GM12864 (cell line): ENCODE data around the gene ARHGAP33.
A peak's percentile ranks its signal among the peaks of the same experiment; 100 is the strongest.

Source experiments
- DNase-seq: peaks from one replicate; pipeline ENCODE4 v3.0.0-alpha.2; 2011; ENCODE audit warnings: low read depth
- H3K4me3 ChIP-seq: 2 replicates; pipeline ENCODE4 v1.5.1; 2011; ENCODE audit warnings: mild to moderate bottlenecking, low read depth, low read length, control low read depth
- CTCF ChIP-seq: IDR thresholded peaks from 2 replicates; pipeline ENCODE4 v1.5.1; 2011; ENCODE audit warnings: low read depth, mild to moderate bottlenecking, moderate library complexity, low read length, control low read depth, inconsistent platforms; ENCODE audit errors: missing control alignments

ARHGAP33 gene

GRCh38 chr19:35741203-35741515 is 34.2 kb upstream of the ARHGAP33 start:
- no peak for DNase-seq
- TF ChIP-seq CTCF, result peak; percentile 33
- H3K4me3 ChIP-seq, result peak overlapping the region; percentile 65

GRCh38 chr19:35742121-35742724 is 33.1 kb upstream of the ARHGAP33 start, which contains the start of gene IGFLR1:
Gene IGFLR1, minus strand, starts transcription at chr19:35742452. Its CDS starts 1,272 bp downstream, at chr19:35741180.
- DNase-seq, result peak; percentile 79
- no peak for TF ChIP-seq CTCF
- peak within 1 kb of the TSS; percentile 65 for H3K4me3 ChIP-seq

- DNase-seq, result no peak
- TF ChIP-seq CTCF, result no peak
- H3K4me3 ChIP-seq, result peak overlapping the region; percentile 77
Measured at GRCh38 chr19:35743640-35744429, 31.5 kb upstream of the ARHGAP33 start.

GRCh38 chr19:35744430-35745327 is 30.7 kb upstream of the ARHGAP33 start:
- TF ChIP-seq CTCF, result peak; percentile 12
- H3K4me3 ChIP-seq, result peak overlapping the region; percentile 77
- DNase-seq, result peak; percentile 82

- TF ChIP-seq CTCF, result no peak
- H3K4me3 ChIP-seq, result peak within 1 kb of the TSS; percentile 77
- peak; percentile 99 for DNase-seq
Measured at GRCh38 chr19:35745328-35746086, 29.9 kb upstream of the ARHGAP33 start, which contains the start of the genes PSENEN and U2AF1L4. Gene PSENEN, plus strand, starts transcription at chr19:35745651. Its CDS starts 280 bp downstream, at chr19:35745931. Gene U2AF1L4, minus strand, starts transcription at chr19:35745418. Its CDS starts 27 bp downstream, at chr19:35745391.

GRCh38 chr19:35746087-35746462 is 29.3 kb upstream of the ARHGAP33 start:
- H3K4me3 ChIP-seq, result peak overlapping the region; percentile 77
- no peak for TF ChIP-seq CTCF
- no peak for DNase-seq
